GM19099 (cell line): ENCODE results near the gene TCF7L1.

Source experiments
- POLR2A ChIP-seq: IDR thresholded peaks from 3 replicates; pipeline ENCODE4 v1.6.1; 2011; ENCODE audit warnings: low read depth; ENCODE audit not compliant: insufficient read length; ENCODE audit errors: extremely low read depth

Gene TCF7L1

DNA sequence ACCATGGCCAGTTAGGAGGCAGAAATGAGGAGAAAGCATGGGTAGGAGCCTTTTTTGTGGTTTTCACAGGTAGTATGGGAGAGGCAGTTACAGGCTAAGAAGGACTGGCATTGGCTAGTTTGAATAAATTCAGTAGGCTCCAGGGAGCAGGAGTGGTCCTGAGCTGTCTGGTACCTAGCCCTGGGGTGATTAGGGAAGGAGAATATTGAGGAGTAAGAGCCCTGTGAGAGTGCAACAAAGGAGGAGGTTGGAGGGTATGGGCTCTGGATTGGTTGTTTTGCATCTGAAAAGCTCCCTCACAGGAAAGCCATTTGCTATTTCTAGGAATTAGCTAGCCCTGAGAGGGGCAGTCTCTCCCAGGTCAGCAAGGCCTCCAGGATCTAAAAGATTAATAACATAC, 13.3 kb upstream of the TCF7L1 start:
- no peak for TF ChIP-seq POLR2A

DNA sequence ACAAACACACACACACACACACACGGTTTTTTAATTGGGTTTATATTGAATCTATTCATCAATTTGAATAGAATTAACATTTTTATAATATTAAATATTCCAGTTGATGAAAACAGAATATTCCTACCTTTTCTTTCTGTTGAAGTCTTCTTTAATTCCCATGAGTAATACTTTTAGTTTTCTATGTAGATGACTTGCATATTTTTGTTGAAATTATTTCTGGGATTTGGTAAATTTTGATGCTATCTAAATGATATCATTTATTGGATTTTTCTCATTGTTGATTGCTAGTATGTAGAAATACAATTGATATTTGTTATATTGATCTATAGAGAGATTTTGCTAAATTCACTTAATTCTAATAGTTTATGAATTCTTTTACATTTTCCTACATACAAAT, 12.8 kb upstream of the TCF7L1 start:
- no peak for TF ChIP-seq POLR2A

GRCh38 chr2:85129861-85130260, 3.3 kb upstream of the TCF7L1 start:
- TF ChIP-seq POLR2A, result no peak

DNA sequence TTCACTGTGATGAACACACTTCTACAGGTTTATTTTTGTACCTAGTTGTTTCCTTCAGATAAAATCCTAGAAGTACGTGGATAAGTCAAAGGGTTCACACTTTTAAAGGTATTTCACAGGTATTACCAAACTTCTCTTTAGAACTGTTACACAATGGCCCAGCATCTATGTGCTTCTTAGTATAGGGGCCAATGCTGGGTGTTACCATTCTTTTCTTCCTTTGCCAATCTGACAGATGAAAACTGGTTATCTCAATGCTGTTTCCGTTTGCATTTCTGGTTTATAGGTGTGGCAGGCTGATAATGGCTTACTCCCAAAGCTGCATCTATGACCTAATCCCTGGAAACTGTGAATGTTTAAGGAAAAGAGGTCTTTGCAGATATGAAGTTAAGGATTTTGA, 2.8 kb upstream of the TCF7L1 start:
- no peak for TF ChIP-seq POLR2A

GRCh38 chr2:85131116-85131515, 2.1 kb upstream of the TCF7L1 start:
- TF ChIP-seq POLR2A, result no peak

DNA sequence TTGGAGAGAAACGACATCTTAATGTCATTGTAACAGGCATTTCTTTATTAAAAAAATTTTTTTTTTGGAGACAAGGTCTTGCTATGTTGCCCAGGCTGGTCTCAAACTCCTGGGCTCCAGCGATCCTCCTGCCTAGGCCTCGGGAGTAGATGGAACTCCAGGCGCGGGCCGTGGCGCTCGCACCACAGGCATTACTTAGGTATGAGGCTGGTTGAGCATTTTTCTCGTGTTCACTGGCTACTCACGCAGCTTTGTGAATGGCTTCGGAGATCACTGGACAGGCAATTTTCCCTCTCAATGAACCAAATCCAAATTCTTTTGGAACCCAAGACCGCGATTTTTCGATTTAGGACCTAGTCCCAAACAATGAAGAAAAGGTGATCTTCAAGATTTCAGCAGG, 795 bp upstream of the TCF7L1 start:
- TF ChIP-seq POLR2A, result no peak

DNA sequence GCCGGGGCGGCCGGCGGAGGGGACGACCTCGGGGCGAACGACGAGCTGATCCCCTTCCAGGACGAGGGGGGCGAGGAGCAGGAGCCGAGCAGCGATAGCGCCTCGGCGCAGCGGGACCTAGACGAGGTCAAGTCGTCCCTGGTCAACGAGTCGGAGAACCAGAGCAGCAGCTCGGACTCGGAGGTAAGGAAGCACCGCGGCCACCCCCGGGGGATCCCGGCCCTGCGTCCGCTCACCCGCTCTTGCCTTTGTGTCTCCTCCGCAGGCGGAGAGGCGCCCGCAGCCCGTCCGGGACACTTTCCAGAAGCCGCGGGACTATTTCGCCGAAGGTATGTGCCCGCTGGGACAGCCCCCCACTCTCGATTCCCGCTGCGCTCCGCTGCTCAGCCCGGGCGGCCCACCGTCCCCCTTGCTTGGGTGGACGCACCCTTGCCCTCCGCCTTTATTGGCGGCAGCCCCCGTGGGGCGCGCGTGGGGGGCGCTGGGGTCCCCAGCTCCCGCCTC, 611 bp downstream of the TCF7L1 start:
- TF ChIP-seq POLR2A, result no peak

DNA sequence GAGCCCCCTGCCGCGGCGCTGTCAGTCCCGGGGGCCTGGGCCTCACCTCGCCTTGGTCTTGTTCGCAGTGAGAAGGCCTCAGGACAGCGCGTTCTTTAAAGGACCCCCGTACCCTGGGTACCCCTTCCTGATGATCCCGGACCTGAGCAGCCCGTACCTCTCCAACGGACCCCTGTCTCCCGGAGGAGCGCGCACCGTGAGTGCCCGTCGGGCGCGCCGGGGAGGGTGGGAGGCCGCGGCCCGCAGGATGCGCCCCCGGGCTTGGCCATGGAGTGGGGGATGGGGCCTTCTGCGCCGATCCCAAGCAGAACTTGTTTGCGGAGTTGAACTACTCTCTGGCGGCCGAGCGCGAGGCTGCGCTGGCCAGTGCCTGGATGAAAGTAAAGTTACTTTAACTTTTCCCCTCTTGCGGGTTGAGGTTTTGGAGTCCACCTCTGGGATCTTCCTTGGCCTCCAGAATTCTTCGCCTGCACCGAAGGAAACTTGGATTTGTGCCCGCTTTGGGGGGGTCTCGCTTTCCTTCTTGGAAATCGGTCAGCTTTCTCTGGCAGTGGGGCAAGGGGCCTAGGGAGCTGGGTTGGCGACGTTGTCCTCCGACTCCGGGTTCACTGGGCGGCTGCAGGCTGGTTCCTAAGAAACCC, 1.2 kb downstream of the TCF7L1 start:
- TF ChIP-seq POLR2A, result no peak

DNA sequence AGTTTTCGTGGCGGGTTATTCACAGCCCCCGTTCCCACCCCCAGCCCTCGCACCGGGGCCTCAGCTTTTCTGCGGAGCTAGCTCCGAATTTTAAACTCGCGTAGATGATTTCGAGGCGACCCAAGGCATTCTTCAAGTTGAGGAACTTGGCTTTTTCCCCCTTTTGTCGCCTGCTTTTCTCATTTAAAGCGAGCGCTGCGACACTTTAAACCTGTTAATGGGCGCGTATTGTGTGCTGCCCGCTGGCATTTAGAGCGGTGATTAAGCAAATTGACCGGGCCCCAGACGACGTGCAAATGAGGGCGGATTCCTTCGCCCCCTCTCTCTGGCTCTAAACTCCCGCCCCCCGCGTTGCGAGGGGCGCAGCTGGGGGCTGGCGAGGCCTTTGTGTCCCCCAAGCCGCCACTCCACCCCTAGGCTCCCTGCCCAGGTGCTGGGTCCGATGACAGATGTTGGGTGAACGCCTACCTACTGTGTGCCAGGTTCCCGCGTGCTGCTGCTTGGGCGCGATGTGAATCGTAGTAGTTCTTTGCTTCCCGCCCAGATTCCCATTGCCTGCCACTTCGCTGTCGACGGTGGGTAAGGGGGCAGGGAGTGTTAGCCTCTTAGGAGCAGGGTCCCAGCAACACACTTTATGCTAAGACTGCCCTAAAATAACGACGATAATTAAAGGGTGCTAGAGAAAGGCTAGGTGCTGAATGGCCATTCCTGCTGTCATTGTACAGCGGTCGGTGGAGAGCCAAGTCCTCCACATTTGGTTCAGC, 1.9 kb downstream of the TCF7L1 start:
- no peak for TF ChIP-seq POLR2A

GRCh38 chr2:85135660-85135914, 2.4 kb downstream of the TCF7L1 start:
- no peak for TF ChIP-seq POLR2A

DNA sequence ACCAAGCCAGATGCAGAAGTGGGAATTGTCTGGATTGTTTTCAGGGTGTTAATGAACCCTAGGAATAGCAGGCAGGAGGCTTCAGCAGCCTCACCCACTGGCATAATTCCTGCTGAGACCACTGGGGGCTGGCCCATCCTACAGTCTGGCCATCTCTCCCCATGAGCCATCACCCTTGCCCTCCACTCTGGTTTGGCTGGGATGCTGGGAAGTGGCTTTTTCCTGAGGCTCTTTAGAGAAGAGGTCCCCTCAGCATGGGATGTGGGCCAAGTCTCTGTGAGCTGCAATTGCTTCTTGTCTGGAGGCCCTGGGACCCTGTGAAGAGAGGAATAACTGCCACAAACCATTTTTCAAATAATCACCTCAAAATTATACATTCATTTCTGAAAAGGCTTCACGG, 4.0 kb downstream of the TCF7L1 start:
- TF ChIP-seq POLR2A, result no peak

- TF ChIP-seq POLR2A, result no peak
These were observed 10.4 kb downstream of the TCF7L1 start for GRCh38 chr2:85143463-85144082.

DNA sequence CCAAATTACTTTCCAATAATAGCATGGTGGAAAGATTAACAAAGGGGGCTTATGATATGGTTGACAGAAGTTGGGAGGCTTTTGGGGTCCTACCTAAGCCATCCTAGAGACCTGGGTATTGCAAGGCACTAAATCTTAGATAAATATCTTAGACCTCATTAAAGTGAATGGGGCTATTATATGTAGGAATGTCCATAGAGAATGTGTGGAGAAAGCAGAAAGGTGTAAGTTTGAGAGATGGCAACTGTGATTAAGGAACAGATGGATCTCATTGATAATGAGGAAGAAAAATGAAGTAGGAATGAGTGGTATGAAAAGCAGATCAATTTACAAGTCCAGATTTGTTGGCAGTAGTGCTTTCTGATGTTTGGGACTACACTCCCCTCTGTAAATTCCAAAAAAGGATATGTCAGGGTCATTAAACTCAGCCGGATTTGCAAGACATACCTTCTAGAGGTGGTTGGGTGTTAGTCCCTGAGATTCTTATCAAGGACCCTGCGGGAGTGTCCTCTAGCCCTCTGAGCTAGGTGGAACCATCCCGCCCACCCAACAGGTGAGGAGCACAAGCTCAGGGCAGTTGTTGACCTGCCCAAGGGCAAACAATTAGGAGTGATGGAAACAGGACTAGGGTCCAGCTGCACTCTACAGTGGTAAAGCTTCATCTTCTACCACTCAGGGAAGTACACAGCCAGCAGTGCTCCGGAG, 12.1 kb downstream of the TCF7L1 start:
- TF ChIP-seq POLR2A, result no peak

DNA sequence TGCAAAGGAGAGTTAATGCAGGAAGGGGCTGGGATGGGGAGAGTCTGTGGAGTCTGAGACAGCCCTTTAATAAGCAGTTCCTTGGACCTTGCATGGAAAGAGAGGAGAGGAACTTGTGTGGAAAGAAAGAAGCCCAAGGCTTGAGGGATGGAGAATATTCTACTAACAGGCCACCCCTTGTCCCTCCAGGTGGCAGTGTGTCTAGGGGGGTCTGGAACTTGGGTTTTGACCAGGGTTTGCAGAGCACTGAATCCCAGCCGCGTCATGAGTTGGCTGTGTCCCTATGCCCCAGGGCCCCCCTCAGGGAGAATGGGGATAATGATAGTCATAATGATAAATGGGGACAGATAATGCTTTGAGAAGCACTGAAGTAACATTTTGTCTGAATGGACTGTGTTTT, 15.0 kb downstream of the TCF7L1 start:
- no peak for TF ChIP-seq POLR2A

- no peak for TF ChIP-seq POLR2A
These were observed 17.8 kb downstream of the TCF7L1 start for GRCh38 chr2:85151026-85151425.

DNA sequence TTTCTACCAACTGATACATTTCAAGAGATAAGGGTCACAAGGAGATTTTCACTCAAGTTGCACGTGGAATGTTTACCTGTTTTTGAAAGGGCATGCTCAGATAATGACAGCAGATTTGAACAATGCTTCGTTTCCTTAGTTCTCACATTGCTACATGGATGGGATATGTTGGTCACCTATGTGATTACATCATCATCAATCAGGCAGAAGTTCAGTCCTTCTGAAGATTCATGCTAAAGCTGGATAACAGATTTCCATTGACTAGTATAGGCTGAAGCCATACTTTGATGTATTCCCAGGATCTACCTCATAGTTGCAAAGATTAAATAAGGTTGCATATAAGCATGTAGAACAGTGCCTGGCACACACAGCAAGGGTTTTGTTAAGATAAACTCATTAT, 19.7 kb downstream of the TCF7L1 start:
- TF ChIP-seq POLR2A, result no peak
